Activated naive CD4-positive, alpha-beta T cell treated with Interleukin-2 at 50 U/mL for 16 hours (primary cell): ENCODE data around the gene ATG4C.

Source experiments
- DNase-seq: peaks from one replicate; pipeline ENCODE4 v3.0.0-alpha.2; 2020

Gene ATG4C

DNA sequence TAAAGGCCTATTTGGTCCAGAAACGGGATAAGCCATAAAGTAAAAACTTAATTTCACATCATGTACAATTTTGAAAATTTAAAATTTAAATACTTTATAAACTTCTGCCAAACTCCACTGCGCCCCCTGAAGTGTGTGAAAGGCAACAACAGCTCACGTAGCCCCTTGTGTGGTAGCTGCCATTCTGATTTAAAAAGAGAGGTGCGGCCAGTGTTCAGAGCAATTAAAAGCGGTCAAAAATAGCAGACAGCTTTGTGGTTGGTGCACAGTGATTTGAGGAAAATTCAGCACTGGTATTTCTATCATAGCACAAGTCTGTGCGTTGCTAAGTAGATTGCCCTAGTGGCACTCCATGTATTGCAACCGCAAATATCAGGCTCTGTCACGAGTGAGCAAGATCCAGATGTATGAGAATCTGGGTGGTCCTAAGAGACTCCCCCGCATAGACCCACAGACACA is 122.5 kb downstream of the ATG4C start:
- no peak for DNase-seq

DNA sequence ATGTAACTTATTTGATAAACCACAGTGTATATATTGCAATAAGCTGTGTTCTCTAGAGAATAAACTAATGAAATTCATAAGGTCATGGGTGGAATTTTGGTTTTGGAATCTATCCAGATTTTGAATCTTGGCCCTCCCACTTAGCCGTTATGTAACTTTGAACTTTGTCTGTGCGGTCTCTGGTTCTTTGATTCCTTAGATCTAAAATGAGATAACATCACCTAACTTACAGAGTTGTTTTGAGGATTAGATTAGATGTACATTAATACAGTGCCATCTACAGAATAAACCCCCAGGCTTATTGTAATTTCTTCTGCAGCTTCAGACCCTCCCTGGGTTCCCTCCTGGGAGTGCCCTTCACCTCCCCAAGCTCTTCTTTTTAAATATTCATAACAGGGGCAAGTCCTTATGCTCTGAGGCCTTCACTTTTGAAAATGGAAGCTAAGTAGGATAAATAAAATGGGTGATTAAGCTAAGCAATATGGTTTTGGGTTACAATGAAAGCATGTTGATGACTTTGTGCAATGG is 124.3 kb downstream of the ATG4C start:
- no peak for DNase-seq

DNA sequence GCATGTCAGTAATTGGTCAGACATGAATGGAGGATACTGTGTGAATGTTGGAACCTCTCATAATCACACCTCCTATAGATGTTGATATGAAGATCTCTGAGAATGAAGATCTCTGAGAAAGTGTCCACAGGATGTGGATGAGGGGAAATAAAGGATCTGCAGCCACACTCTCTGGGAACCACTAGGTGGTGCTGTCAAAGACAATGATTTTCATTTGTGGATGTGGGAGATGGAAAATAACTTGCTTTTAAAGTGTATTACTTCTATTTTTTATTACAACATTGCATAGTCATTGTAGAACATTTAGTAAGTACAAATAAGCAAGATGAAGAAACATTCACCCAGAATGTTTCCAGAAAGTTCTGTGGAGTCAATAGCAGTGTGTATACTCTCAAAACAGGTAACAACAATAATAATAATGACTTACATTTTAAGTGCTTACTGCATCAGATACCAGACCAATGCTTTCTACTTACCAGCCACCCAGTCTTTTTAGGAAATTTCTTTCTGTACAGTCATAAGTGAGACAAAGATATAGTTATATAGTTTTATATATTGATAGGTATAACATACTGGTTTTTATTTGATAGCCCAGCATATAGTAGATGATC is 128.2 kb downstream of the ATG4C start:
- DNase-seq = no peak
